BE2C (cell line): Measurements from ENCODE around the gene ST6GALNAC5.

Experiments
- DNase-seq: peaks from one replicate; pipeline ENCODE4 v3.0.0-alpha.2; 2020
- H3K27me3 ChIP-seq: fragments of 250-450 bp; sonication (Bioruptor Pico); 2 replicates; pipeline ENCODE4 v1.5.1; 2020; ENCODE audit warnings: mild to moderate bottlenecking
- H3K36me3 ChIP-seq: fragments of 250-450 bp; sonication (Bioruptor Pico); 2 replicates; pipeline ENCODE4 v1.5.1; 2020; ENCODE audit warnings: mild to moderate bottlenecking
- H3K4me1 ChIP-seq: fragments of 250-450 bp; sonication (Bioruptor Pico); 2 replicates; pipeline ENCODE4 v1.5.1; 2020
- H3K4me3 ChIP-seq: 2 replicates; pipeline ENCODE4 v1.5.1; 2011; ENCODE audit warnings: low read depth, low read length
- H3K9me3 ChIP-seq: fragments of 250-450 bp; sonication (Bioruptor Pico); 2 replicates; pipeline ENCODE4 v1.5.1; 2020
- TF ChIP-seq, protein P1 (sequence below): IDR thresholded peaks from 2 replicates; pipeline ENCODE4 v1.5.1; 2012; ENCODE audit warnings: mild to moderate bottlenecking, low read depth, low read length

The ST6GALNAC5 gene

GRCh38 chr1:77089756-77090155 lies 222.5 kb downstream of the ST6GALNAC5 start:
- Histone ChIP-seq H3K27me3 (no peaks in the 10 kb centered on the region), H3K36me3 (no peaks in the 10 kb centered on the region), H3K4me3 (no peak overlapping the region), H3K9me3 (no peaks in the 10 kb centered on the region), H3K4me1 (no peaks in the 10 kb centered on the region)
- TF ChIP-seq, protein P1, sequence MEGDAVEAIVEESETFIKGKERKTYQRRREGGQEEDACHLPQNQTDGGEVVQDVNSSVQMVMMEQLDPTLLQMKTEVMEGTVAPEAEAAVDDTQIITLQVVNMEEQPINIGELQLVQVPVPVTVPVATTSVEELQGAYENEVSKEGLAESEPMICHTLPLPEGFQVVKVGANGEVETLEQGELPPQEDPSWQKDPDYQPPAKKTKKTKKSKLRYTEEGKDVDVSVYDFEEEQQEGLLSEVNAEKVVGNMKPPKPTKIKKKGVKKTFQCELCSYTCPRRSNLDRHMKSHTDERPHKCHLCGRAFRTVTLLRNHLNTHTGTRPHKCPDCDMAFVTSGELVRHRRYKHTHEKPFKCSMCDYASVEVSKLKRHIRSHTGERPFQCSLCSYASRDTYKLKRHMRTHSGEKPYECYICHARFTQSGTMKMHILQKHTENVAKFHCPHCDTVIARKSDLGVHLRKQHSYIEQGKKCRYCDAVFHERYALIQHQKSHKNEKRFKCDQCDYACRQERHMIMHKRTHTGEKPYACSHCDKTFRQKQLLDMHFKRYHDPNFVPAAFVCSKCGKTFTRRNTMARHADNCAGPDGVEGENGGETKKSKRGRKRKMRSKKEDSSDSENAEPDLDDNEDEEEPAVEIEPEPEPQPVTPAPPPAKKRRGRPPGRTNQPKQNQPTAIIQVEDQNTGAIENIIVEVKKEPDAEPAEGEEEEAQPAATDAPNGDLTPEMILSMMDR = no peak
- no peak for DNase-seq

DNA sequence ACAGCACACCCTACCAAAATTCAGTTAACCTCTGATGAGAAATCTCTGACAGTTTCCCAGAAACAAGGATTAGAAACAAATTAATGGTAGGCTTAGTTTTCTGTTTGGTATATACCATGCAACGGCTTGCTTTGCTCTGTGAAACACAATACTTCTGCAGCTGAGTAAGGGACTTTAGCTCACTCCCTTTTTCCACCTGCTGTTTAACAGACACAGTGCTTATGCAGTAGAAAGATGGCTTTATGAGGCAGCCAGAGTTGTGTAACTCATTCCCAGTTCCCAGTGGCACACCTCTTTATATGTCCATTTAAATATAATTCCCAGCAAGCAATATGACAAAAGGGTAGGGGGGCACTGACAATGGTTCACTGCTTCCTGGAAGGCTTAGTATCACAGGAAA lies 228.0 kb downstream of the ST6GALNAC5 start:
- no peak overlapping the region for H3K4me3 ChIP-seq
- no peaks in the 10 kb centered on the region for H3K27me3 ChIP-seq
- no peak for DNase-seq
- TF ChIP-seq, protein P1 = no peak
- H3K4me1 ChIP-seq = no peaks in the 10 kb centered on the region
- H3K36me3 ChIP-seq = no peaks in the 10 kb centered on the region
- H3K9me3 ChIP-seq = no peaks in the 10 kb centered on the region

DNA sequence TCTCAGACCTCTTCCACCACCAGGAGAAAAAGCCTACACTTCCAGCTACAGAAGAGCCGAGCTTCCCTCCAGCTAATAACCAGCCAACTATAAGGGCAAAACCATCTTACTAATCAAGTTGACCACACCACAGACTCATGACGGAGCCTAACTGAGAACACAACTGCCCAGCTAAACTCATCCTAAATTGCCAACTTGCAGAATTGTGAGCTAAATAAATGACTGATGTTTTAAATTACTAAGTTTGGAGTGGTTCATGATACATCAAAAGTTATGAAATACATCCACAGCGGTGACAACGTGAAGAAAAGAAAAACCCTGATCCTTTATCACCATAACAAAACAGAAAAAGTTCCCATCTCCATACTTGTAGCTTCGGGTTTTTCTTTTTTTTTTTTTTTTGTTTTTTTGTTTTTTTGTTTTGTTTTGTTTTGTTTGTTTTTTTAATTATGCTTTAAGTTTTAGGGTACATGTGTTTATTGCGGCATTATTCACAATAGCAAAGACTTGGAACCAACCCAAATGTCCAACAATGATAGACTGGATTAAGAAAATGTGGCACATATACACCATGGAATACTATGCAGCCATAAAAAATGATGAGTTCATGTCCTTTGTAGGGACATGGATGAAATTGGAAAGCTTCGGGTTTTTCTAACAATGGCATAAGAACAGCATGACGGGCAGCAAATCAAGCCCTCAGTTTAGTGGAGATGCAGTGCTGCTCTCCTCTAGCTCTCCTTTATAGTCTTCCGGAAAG lies 229.4 kb downstream of the ST6GALNAC5 start:
- no peaks in the 10 kb centered on the region for H3K4me1 ChIP-seq
- no peak overlapping the region for H3K4me3 ChIP-seq
- no peaks in the 10 kb centered on the region for H3K27me3 ChIP-seq
- TF ChIP-seq, protein P1 = no peak
- H3K36me3 ChIP-seq = no peaks in the 10 kb centered on the region
- no peaks in the 10 kb centered on the region for H3K9me3 ChIP-seq
- no peak for DNase-seq

DNA sequence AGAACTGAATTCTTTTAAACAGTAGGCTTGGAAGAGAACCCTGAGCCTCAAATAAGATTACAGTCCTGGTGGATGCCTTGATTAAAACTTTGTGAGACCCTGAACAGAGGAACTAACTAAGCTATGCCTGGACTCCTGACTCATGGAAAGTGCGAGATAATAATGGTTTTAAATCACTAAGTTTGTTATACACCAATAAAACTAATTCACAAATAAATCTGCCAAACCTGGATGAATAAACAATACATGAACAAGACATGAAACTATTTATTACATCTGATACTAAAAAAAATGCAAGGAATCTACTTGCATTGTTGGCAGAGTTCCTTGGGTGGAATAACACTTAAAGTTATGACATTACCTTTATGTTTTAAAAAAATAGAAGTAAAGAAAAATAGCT lies 233.6 kb downstream of the ST6GALNAC5 start:
- no peaks in the 10 kb centered on the region for H3K4me1 ChIP-seq
- H3K9me3 ChIP-seq = no peaks in the 10 kb centered on the region
- TF ChIP-seq, protein P1 = no peak
- no peaks in the 10 kb centered on the region for H3K36me3 ChIP-seq
- DNase-seq = no peak
- H3K4me3 ChIP-seq = no peak overlapping the region
- no peaks in the 10 kb centered on the region for H3K27me3 ChIP-seq

DNA sequence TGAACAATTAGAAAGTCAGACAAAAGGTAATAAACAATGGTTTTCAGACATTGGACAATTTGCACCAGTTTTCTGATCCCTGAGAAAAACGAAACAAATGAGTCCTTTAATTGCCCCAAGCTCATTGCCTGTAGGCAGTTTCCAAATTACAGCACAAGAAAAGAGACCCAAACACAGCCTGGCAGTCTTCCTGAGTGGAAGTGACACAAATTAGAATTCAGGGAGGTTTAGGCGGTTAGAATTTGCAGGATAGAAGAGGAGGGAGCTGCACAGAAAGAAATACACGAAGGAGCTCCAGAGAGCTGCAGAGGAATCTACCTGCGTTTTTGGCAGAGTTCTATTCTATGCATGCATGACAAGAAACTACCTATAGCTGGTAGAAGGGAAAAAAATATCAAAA lies 236.2 kb downstream of the ST6GALNAC5 start:
- H3K4me1 ChIP-seq = no peaks in the 10 kb centered on the region
- TF ChIP-seq, protein P1 = no peak
- no peak for DNase-seq
- no peaks in the 10 kb centered on the region for H3K27me3 ChIP-seq
- H3K9me3 ChIP-seq = no peaks in the 10 kb centered on the region
- no peaks in the 10 kb centered on the region for H3K36me3 ChIP-seq
- no peak overlapping the region for H3K4me3 ChIP-seq

GRCh38 chr1:77104672-77105071 lies 237.4 kb downstream of the ST6GALNAC5 start:
- H3K27me3 ChIP-seq = no peaks in the 10 kb centered on the region
- no peaks in the 10 kb centered on the region for H3K36me3 ChIP-seq
- H3K9me3 ChIP-seq = no peaks in the 10 kb centered on the region
- TF ChIP-seq, protein P1 = no peak
- DNase-seq = no peak
- no peak overlapping the region for H3K4me3 ChIP-seq
- no peaks in the 10 kb centered on the region for H3K4me1 ChIP-seq
